Measurements from ENCODE around the gene CT47B1.
"Not testable (repeated sequence)": the region's sequence is repeated elsewhere in the genome, so short reads cannot be mapped to it uniquely, and the experiment has no call there.

CT47B1 gene
- 0 reads per million in 2 donors for total RNA-seq

DNA sequence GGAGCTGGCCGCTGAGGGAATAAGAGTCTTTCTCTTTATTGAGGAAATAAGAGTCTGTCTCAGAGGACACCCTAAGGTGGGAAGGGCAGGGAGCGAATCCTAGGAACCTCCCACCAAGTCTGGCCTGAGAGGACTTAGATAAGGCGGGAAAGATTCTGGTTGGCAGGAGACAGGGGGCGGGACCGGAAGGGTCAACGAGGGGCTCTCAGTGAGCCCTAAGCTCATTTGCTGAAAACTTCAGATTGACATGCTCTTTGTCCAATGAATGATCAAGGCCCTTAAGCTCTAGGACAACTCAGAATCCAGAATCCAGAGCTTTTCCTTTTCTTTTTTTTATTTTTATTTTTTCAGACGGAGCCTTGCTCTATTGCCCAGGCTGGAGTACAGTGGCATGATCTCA lies at the start of gene CT47B1:
Gene CT47B1 (minus strand): TSS at position 101 of the 400 bp plus-strand sequence. CDS start 196 bp downstream, outside the sequence.
- not testable (repeated sequence) for DNase-seq

DNA sequence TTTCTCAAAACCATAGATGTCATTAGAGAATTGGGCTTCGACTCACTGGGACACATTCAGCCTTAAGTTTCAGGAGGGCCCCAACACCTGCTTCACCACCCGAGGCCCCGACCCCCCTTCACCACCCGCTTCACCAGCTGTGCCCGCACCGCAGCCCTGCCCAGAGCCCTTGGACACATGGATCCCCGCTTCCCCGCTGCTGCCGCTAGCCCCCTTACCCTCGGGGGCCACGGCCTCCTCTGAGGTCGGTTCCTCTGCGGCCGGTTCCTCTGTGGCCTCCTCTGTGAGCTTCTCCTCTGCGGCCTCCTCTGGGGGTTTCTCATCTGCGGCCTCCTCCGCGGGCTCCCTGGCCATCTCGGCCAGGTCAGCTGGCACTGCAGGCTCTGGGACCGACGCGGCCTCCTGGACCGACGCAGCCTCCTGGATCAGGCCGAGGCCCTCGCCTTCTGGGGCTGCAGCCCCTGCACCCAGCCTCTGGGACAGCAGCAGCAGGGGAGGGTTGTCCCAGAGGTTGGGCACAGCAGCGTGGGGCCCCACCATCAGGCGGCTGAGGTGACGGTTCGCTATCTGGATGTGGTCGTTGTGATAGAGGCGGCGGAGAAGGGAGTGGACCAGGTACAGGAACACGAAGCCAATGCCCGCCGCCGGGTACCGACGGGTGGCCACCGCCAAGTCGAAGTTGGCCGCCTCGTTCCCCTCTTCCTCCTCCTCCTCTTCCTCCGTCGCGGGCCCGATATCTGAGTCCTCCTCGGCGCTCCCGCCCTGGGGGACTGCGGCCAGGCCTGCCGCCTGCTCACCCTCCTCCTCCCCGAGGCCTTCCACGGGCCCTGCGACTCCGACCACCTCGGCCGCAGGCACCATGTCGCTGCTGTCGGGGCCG lies 748 bp downstream of the CT47B1 start:
- no peak for DNase-seq

DNA sequence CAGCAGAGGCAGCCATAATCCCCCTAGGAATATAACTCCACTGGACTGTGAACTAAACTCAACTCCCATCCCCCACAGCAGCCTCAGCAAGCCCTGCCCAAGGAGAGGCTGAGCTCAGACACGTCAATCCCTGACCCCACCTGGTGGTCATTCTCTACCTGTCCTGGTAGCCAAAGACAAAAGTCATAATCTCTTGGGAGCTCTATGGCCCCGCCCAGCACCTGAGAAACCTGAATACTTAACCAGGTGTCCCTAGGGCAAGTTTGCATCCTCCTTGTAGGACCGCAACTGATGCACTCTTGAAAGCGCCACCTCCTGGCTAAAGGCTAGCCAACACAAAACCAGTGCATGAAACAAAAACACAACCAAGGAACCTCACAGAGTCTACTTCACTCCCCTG lies 18.4 kb downstream of the CT47B1 start:
- DNase-seq: no peak

DNA sequence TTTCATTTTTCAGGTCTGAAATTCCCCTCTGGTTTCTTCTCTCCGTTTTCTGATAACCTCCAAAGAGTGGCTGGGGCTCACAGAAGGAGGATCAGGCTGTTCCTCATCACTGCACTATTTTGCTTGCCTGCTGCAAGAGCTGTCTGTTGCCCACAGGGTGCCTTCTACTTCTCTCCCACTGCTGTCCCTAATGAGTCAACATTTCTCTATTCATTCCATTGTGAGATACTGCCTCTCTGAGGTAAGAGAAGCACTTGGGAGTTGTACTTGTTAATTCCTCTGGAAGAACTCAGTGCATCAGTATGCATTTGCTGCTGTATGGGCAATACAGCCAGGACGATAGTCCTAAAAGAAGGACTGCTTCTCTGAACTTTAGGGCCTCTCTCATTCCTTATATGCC lies 34.8 kb downstream of the CT47B1 start:
- DNase-seq: no peak

DNA sequence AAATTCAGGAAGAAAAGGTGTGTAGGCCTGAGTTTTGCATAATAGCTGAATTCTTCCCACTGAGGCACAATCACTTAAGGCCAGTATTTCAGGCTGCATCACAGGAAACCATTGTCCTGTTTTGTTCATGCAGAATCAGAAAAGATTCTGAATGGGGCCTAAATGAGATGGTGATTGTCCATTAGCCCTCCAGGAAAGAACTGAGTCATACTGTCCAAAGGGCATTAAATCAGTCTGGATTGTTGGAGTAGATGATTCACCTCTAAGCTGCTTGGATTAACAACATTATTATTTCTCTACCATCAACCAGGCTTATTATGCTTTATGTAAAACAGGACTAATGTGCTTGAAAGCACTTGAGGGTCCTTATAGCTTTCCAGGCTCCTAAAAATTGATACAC lies 36.2 kb downstream of the CT47B1 start:
- DNase-seq: no peak

DNA sequence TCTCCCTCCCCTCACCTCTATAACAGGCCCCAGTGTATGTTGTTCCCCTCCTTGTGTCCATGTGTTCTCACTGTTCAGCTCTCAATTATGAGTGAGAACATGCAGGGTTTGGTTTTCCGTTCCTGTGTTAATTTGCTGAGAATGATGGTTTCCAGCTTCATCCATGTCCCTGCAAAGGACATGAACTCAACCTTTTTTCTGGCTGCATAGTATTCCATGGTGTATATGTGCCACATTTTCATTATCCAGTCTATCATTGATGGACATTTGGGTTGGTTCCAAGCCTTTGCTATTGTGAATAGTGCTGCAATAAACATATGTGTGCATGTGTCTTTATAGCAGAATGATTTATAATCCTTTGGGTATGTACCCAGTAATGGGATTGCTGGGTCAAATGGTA lies 48.5 kb downstream of the CT47B1 start:
- DNase-seq: not testable (repeated sequence)

DNA sequence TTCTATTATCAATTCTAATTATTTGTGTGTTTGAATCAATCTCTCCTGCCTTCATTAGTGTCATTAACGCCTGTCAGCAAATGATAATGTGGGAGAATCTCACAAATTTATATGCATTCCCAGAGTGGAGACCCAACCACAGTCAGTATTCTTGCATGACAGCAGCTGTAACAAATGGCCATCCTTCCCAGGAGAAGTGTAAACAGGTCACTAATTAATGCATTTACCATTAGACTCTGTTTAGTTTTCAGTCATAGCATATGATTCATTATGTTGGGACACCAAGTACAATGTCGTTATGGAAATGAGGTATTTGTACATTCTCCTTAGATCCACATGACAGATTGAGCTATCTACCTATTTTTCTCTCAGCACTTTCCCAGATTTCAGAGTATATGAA lies 50.5 kb downstream of the CT47B1 start:
- DNase-seq: no peak

DNA sequence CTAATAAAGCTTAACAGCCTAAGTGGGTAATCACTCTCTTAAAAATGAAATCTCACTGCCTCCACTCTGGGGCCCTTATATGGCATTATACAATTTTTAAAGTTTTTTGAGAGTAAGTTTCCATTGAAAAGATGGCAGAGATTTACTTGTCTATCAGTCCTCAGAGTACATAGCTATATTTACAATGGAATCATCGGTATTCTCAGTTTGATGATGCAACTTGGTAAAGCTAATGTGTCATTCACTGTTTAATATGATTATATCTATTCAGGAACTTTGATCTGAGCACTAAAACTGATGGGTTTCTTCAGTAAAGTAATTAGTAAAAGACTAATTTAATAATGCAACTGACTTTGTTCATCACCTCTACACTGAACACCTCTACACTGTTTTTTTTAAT lies 51.6 kb downstream of the CT47B1 start:
- DNase-seq: no peak

DNA sequence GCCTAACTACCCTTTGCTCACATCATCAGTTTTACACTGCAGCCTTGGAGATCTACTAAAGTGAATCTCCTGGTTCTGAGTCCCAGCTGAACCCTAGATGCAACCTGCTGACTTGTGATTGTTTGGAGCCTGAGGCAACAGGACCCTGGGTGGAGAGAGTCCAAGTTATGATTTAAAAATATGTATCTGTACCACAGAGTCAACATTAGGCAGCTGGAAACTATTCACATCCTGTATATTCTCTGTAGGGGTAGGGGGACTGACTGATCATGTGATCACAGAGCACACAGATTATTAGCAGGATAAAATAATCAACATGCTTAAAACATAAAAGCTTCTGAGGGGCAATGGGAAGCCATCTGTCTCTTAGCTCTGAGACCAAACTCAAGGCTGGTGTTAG lies 52.1 kb downstream of the CT47B1 start:
- no peak for DNase-seq

Data from T-helper 9 cell (primary cell).